Thyroid gland (tissue), 4 donors: ENCODE results near the gene DNAH9.

Experiments
- CTCF ChIP-seq, 6 experiments: fragments of 200-600 bp in 3 of 6; fragments of 450-650 bp in 3 of 6; sonication (generic) in 3 of 6; IDR thresholded peaks; one replicate each; pipeline ENCODE4 v1.5.1; 2016 to 2019; ENCODE audit warnings: antibody characterized with exemption in 6 of 6, mild to moderate bottlenecking in 2 of 6, inconsistent platforms in 1 of 6, moderate library complexity in 1 of 6
- POLR2A ChIP-seq, 2 donors: fragments of 450-650 bp; IDR thresholded peaks; one replicate each; pipeline ENCODE4 v1.6.1; 2017; ENCODE audit warnings: antibody characterized with exemption in 2 of 2, mild to moderate bottlenecking in 2 of 2, moderate library complexity in 1 of 2

GRCh38 chr17:11944587-11944986 is 346.3 kb downstream of the DNAH9 start:
- TF ChIP-seq CTCF (IDR thresholded peaks at IDR 0.05), result no peak
- TF ChIP-seq POLR2A (IDR thresholded peaks at IDR 0.05), result no peak
